ENCODE results near the gene ERP44.
A peak's percentile ranks its signal among the peaks of the same experiment; 100 is the strongest.
"Not testable (repeated sequence)": the region's sequence is repeated elsewhere in the genome, so short reads cannot be mapped to it uniquely, and the experiment has no call there.

The ERP44 gene

DNA sequence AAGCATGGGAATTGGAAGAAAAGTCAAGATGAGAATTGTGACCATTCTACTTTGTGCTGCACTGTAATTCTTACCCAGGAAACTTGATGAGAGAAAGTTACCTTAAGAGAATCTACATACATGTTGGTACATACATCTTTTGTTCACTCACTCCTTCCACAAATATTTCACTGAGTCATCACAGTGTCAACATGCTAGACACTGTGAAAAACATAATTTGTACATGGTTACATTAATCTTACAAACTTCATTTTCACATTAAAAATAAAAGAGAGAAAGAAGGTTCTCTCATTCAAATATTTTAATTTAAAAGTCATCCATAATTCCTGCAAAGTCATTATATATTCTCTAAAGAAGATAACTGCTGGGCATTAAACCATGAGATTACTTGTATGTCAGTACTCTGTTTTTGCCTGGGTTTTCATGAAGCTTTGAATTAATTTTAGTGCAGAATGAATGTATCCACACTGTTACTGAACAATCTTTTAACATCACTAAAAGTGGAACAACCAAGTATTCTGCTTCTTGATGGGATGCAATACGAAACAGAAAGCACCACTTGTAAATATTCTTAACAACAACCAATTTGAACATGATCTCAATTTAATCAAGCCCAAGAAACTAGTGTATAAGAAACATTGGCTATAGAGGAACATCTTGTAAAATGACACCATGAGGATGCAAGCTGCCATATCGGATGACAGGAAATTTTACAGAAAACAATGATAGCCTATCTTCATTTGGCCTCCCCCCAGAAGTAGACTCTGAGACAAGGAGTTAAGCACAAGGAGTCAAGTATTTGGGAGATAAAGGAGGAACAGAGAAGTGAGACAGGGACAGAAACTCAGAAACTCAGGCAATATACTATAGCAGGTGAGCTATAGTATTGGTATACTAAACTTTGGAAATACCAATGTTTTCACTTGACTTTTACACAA, 28.4 kb downstream of the ERP44 start:
- no peak for DNase-seq (ENCODE audit: low read depth in 4 of 4, low spot score in 1 of 4)

DNA sequence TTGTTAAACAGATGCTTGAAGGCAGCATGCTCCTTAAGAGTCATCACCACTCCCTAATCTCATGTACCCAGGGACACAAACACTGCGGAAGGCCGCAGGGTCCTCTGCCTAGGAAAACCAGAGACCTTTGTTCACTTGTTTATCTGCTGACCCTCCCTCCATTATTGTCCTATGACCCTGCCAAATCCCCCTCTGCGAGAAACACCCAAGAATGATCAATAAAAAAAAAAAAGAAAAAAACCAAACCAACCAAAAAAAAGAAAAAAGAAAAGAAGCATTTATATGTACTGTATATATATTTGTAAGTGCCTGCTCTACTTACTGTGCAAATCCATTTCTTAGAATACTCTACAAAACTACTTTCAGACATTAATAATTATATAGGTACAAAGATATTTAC, 29.7 kb downstream of the ERP44 start:
- not testable (repeated sequence) for DNase-seq (ENCODE audit: low read depth in 4 of 4, low spot score in 1 of 4)

DNA sequence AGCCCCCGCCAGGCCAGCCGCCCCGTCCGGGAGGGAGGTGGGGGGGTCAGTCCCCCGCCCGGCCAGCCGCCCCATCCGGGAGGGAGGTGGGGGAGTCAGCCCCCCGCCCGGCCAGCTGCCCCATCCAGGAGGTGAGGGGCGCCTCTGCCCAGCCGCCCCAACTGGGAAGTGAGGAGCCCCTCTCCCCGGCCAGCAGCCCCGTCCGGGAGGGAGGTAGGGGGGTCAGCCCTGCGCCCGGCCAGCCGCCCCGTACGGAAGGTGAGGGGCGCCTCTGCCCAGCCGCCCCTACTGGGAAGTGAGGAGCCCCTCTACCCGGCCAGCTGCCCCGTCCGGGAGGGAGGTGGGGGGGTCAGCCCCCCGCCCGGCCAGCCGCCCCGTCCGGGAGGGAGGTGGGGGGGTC, 30.8 kb downstream of the ERP44 start:
- DNase-seq (ENCODE audit: low read depth in 4 of 4, low spot score in 1 of 4): not testable (repeated sequence)

GRCh38 chr9:100066539-100066938, 32.3 kb downstream of the ERP44 start:
- no peak for DNase-seq (ENCODE audit: low read depth in 4 of 4, low spot score in 1 of 4)

GRCh38 chr9:100064872-100065581, 33.8 kb downstream of the ERP44 start:
- DNase-seq (ENCODE audit: low read depth in 4 of 4, low spot score in 1 of 4): no peak

DNA sequence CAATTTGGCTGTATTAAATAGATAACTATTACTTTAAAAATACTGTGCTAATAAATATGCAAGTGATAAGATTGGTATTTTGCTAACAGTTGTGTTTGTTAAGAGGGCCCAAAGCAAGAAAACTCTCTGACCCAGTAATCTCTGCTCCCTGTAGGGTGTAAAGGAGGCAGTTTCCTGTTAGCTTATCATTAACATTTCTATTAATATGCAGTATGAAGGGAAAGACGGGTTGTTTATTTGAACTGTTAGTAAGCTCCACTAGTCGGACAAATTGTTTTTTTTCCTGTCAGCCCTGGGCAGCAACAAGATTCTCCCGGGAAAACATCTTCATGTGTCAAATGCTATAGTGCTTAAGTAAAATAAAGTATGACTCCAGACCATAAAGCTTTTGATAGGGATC, 35.6 kb downstream of the ERP44 start:
- DNase-seq (ENCODE audit: low read depth in 4 of 4, low spot score in 1 of 4): no peak

DNA sequence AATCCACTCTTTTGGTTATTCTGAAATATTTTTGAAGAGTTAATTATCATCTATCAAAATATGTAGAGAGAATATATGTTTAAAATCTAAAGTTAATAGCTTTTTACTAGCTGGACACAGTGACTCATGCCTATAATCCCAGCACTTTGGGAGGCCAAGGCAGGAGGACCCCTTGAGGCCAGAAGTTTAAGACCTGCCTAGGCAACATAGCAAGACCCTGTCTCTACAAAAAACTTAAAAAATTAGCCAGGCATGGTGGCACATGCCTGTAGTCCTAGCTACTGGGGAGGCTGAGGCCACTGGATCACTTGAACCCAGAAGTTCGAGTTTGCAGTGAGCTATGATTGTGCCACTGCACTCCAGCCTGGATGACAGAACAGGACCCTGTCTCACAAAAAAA, 36.1 kb downstream of the ERP44 start:
- not testable (repeated sequence) for DNase-seq (ENCODE audit: low read depth in 4 of 4, low spot score in 1 of 4)

DNA sequence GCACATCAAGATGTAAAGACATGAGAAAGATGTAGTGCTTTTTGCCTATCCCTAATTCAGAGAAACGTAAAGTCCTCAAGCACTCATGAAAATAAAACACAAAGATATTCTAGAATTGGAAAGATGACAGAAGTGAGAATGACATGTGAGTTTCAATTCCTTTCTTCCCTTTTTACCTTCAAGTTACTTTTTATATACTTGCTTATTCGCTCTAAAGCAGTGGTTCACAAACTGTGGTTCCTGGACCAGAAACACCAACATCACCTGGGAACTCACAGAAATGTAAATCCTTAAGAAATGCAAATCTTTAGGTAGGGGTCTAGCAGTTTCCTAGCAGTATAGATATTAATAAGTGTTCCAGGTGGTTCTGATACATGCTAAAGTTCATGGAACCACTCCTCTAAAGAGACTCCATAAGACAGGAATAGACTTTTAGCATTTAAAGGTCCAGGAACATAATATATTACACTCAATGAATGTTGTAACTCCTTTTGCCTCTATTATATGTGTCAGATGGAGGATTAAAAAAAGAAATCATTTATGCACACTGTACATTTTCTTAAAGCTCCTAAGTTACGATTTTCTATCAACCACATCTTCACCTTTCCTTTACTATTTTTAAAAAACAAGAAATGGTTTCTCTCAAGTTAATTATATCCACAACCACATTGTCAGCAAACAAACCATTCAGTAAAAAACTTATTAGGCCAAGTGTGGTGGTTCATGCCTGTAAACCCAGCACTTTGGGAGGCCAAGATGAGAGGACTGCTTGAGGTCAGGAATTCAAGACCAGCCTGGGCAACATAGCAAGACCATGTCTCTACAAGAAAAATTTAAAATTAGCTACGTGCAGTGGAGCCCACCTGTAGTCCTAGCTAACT, 39.9 kb downstream of the ERP44 start:
- no peak for DNase-seq (ENCODE audit: low read depth in 4 of 4, low spot score in 1 of 4)

GRCh38 chr9:100057624-100058023, 41.2 kb downstream of the ERP44 start:
- no peak for DNase-seq (ENCODE audit: low read depth in 4 of 4, low spot score in 1 of 4)

- DNase-seq (ENCODE audit: low read depth in 4 of 4, low spot score in 1 of 4): no peak
Observed at GRCh38 chr9:100056561-100056960, 42.2 kb downstream of the ERP44 start.

GRCh38 chr9:100052375-100052774, 46.4 kb downstream of the ERP44 start:
- no peak for DNase-seq (ENCODE audit: low read depth in 4 of 4, low spot score in 1 of 4)

GRCh38 chr9:100049551-100049950, 49.2 kb downstream of the ERP44 start:
- DNase-seq (ENCODE audit: low read depth in 4 of 4, low spot score in 1 of 4): no peak

DNA sequence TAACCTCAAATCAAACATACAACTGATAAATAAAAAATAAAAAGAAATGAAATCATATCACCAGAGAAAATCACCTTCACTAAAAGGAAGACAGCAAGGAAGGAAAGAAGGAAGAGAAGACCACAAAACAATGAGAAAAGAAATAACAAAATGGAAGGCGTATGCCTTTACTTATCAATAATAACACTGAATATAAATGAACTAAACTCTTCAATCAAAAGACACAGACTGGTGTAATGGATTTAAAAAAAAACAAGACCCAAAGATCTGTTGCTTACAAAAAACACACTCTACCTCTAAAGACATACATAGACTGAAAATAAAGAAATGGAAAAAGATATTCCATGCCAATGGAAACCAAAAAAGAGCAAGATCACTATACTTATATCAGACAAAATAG, 60.3 kb downstream of the ERP44 start:
- no peak for DNase-seq (ENCODE audit: low read depth in 4 of 4, low spot score in 1 of 4)

DNA sequence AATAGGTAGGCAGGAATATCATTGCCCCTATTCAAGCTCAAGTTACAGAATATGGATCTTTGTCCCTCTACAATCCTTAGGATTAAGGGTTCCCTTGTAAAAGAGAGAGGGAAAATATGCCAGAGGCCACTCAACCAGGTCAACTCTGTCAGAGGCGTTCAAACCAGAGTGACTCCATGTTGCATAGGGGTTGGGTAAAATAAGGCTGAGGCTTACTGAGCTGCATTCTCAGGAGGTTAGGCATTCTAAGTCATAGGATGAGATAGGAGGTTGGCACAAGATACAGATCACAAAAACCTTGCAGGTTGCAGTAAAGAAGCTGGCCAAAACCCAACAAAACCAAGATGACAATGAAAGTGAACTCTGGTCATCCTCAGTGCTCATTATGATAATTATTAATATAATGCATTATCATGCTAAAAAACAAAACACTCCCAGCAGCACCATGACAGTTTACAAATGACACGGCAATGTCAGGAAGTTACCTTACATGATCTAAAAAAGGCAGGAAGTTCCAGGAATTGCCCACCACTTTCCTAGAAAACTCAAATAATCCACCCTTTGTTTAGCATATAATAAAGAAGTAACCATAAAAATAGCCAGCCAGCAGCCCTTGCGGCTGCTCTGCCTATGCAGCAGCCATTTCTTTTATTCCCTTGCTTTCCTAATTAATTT, 64.8 kb downstream of the ERP44 start:
- DNase-seq (ENCODE audit: low read depth in 4 of 4, low spot score in 1 of 4): no peak

DNA sequence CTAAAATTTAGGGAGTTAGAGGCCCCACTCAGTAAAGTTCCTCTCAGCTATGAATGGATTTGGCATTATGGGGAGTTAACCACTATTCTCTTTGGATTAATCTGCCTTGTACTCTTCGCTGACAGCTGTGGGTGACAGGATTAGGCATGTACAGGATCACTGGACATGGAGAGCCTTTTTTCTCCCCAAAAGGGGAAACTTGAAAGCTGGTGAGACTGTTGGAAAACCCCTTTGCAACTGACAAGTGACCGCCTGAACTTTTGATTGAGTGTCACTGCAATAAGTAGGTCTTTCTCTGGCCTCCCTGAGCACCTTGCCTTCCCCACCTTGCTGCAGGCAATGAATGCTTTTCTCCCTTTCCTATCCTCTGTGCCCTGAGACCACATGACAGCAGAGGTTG, 68.3 kb downstream of the ERP44 start:
- no peak for DNase-seq (ENCODE audit: low read depth in 4 of 4, low spot score in 1 of 4)

DNA sequence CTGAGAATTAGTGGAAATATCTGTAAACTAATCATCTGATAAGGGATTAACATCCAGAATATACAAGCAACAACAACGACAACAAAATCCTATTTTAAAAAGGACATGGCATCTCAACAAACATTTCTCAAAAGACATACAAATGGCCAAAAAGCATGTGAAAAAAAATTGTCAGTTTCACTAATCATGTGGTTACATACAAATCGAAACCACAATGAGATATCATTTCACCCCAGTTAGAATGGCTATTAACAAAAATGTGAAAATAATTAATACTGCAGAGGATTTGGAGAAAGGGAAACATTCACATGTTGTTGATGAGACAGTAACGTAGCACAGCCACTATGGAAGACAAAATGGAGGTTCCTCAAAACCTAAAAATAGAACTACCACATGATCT, 69.5 kb downstream of the ERP44 start:
- no peak for DNase-seq (ENCODE audit: low read depth in 4 of 4, low spot score in 1 of 4)

- DNase-seq (ENCODE audit: low read depth in 4 of 4, low spot score in 1 of 4): peak; percentile 28 to 51 (median 44)
Observed at GRCh38 chr9:100028201-100028784, 70.5 kb downstream of the ERP44 start.

DNA sequence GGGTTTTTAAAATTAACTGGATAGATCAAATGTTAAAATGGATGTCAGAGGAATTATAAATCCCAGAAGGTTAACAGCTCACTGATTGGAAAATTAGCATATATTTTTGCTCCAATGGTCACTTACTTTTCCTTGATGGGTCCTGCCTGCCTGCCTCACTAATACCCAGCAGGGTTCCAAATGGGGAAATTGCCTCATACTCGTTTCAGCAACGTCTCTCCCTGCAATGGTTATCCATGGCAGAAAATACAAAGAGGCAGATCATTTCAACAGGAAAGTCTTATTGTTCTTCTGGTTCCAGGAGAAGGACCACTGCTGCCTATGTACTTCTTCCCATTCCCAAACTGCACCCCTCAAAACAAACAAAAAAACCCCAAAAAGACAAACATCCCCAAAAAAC, 71.3 kb downstream of the ERP44 start:
- DNase-seq (ENCODE audit: low read depth in 4 of 4, low spot score in 1 of 4): no peak

GRCh38 chr9:100021931-100022330, 76.9 kb downstream of the ERP44 start:
- DNase-seq (ENCODE audit: low read depth in 4 of 4, low spot score in 1 of 4): no peak

DNA sequence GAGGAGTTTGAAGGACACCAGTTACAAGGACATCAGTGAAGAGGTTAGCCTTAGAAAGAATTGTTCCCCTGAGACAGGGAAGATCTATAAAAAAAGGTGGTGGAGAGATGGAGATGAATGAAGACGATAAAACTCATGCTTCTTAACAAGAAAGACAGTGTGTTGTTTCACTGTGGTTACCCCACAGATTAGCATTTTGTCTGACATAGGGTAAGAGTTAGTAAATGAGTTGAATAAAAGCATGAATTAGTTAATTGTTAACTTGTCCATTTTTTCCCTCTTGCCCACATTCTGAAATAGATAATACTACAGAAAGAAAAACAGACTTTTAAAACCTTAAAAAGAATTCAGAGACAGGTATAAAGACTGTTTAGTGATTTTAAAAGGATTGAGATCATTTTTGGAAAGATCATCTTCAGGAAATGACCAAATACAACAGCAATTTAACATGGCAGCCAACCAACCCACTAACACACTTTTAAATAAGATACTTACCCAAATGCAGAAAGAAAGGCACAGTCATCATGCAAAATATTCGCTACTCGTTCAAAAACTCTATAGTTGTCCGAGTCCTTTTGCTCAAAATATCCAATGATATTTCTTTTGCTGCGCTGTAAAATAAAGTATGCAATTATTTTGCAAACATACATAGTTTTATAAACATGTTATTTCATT, 78.5 kb downstream of the ERP44 start:
- no peak for DNase-seq (ENCODE audit: low read depth in 4 of 4, low spot score in 1 of 4)
